Breast epithelium (tissue), 3 donors: ENCODE data around the gene CCND1.

Source experiments
- CTCF ChIP-seq, 3 donors: fragments of 450-650 bp; IDR thresholded peaks; one replicate each; pipeline ENCODE4 v1.5.1; 2016 to 2017; ENCODE audit warnings: antibody characterized with exemption in 3 of 3, mild to moderate bottlenecking in 3 of 3, moderate library complexity in 3 of 3
- POLR2A ChIP-seq: fragments of 450-650 bp; IDR thresholded peaks from one replicate; pipeline ENCODE4 v1.6.1; 2016; ENCODE audit warnings: antibody characterized with exemption, mild to moderate bottlenecking, moderate library complexity
- POLR2AphosphoS5 ChIP-seq, 3 donors: sonication (generic); formaldehyde crosslinking; IDR thresholded peaks; one replicate each; pipeline ENCODE4 v1.6.1; 2017; ENCODE audit warnings: antibody characterized with exemption in 3 of 3

- TF ChIP-seq POLR2A, result no peak
- no peak for TF ChIP-seq CTCF (IDR thresholded peaks at IDR 0.05)
- no peak for TF ChIP-seq POLR2AphosphoS5 (IDR thresholded peaks at IDR 0.05)
These were observed 25.3 kb downstream of the CCND1 start for GRCh38 chr11:69666261-69666660.
